ENCODE results near the gene RNF213.

Gene RNF213

DNA sequence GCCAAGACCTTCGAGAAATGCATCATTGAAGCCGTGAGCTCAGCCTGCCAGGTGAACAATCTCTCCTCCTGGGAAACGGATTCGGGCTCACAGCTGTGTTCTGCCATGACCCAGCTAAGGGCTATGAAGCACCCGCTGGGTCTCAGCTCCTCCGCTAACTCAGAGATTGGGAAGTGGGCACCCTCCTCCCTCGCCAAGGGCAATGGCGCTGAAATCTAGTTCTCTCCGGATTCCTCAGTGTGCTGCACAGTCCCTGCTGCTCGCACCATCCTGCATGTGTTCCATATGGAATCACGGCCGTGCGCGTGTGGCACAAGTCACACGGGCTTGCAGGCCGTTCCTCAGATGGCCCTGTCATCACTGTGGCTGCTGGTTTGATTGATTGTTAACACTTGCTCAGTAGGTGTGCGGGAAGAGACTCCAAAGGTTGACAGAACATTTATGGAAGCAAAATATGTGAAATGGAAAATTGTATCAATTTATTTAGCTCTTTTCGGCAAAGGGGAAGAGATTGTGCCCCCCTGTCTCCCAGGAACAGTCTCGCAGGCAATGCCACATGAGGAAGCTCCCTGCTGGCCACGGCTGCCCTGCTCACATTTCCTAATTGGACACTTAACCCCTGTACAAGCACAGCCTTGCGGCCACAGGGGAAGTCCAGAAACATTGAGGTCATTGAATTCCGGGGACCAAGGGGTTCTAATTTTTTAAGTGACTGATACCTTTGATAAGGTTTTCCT is 58.8 kb downstream of the RNF213 start:
- TF ChIP-seq SIN3A (IDR thresholded peaks at IDR 0.05; ENCODE audit: borderline replicate concordance, insufficient read depth, low read length) = no peak
- TF ChIP-seq POLR2AphosphoS5 (IDR thresholded peaks at IDR 0.05; ENCODE audit: low read depth, low read length) = no peak; the same call in 1 of the 2 replicates
- TF ChIP-seq, protein P1, sequence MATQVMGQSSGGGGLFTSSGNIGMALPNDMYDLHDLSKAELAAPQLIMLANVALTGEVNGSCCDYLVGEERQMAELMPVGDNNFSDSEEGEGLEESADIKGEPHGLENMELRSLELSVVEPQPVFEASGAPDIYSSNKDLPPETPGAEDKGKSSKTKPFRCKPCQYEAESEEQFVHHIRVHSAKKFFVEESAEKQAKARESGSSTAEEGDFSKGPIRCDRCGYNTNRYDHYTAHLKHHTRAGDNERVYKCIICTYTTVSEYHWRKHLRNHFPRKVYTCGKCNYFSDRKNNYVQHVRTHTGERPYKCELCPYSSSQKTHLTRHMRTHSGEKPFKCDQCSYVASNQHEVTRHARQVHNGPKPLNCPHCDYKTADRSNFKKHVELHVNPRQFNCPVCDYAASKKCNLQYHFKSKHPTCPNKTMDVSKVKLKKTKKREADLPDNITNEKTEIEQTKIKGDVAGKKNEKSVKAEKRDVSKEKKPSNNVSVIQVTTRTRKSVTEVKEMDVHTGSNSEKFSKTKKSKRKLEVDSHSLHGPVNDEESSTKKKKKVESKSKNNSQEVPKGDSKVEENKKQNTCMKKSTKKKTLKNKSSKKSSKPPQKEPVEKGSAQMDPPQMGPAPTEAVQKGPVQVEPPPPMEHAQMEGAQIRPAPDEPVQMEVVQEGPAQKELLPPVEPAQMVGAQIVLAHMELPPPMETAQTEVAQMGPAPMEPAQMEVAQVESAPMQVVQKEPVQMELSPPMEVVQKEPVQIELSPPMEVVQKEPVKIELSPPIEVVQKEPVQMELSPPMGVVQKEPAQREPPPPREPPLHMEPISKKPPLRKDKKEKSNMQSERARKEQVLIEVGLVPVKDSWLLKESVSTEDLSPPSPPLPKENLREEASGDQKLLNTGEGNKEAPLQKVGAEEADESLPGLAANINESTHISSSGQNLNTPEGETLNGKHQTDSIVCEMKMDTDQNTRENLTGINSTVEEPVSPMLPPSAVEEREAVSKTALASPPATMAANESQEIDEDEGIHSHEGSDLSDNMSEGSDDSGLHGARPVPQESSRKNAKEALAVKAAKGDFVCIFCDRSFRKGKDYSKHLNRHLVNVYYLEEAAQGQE (IDR thresholded peaks at IDR 0.05; ENCODE audit: insufficient read depth in 1 of 2, low read depth in 2 of 2, low read length in 2 of 2) = no peak
- no peak for TF ChIP-seq FOXP2 (optimal IDR thresholded peaks at IDR 0.05; ENCODE audit: borderline replicate concordance, extremely low read depth, extremely low read length, insufficient read depth)
- no peak for TF ChIP-seq TAF1 (IDR thresholded peaks at IDR 0.05; ENCODE audit: borderline replicate concordance, insufficient read depth, low read length)

DNA sequence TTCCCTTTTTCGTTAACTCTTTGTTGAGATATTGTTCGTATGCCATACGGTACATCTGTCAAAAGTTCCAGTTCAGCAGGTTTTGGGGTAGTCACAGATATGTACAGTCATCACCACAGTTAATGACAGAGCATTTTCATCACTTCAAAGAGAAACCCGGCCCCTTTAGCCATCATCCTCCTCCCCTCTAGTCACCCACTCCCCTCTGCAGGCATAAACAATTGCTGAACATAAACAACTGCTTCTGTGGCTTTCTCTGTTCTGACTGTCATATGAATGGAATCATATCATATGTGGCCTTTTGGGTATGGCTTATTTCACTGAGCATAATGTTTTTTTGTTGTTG is 59.3 kb downstream of the RNF213 start:
- TF ChIP-seq POLR2AphosphoS5 (IDR thresholded peaks at IDR 0.05; ENCODE audit: low read depth, low read length) (no peak), FOXP2 (optimal IDR thresholded peaks at IDR 0.05; ENCODE audit: borderline replicate concordance, extremely low read depth, extremely low read length, insufficient read depth) (no peak), SIN3A (IDR thresholded peaks at IDR 0.05; ENCODE audit: borderline replicate concordance, insufficient read depth, low read length) (no peak), TAF1 (IDR thresholded peaks at IDR 0.05; ENCODE audit: borderline replicate concordance, insufficient read depth, low read length) (no peak)
- TF ChIP-seq, protein P1 (IDR thresholded peaks at IDR 0.05; ENCODE audit: insufficient read depth in 1 of 2, low read depth in 2 of 2, low read length in 2 of 2) = no peak

DNA sequence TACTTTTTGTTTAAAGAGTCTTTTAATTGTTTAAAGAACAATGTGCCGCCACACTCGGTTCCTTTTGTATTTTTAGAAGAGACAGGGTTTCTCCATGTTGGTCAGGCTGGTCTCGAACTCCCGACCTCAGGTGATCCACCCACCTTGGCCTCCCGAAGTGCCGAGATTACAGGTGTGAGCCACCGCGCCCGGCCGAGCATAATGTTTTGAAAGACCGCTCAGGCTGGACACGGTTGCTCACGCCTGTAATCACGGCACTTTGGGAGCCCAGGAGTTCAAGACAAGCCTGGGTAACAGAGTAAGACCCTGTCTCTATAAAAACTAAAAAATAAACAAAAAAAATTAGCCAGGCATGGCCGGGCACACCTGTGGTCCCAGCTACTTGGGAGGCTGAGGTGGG is 59.8 kb downstream of the RNF213 start:
- TF ChIP-seq, protein P1 (IDR thresholded peaks at IDR 0.05; ENCODE audit: insufficient read depth in 1 of 2, low read depth in 2 of 2, low read length in 2 of 2) = no peak
- TF ChIP-seq FOXP2 (optimal IDR thresholded peaks at IDR 0.05; ENCODE audit: borderline replicate concordance, extremely low read depth, extremely low read length, insufficient read depth) = no peak
- no peak for TF ChIP-seq TAF1 (IDR thresholded peaks at IDR 0.05; ENCODE audit: borderline replicate concordance, insufficient read depth, low read length)
- no peak for TF ChIP-seq SIN3A (IDR thresholded peaks at IDR 0.05; ENCODE audit: borderline replicate concordance, insufficient read depth, low read length)
- TF ChIP-seq POLR2AphosphoS5 (IDR thresholded peaks at IDR 0.05; ENCODE audit: low read depth, low read length) = no peak

DNA sequence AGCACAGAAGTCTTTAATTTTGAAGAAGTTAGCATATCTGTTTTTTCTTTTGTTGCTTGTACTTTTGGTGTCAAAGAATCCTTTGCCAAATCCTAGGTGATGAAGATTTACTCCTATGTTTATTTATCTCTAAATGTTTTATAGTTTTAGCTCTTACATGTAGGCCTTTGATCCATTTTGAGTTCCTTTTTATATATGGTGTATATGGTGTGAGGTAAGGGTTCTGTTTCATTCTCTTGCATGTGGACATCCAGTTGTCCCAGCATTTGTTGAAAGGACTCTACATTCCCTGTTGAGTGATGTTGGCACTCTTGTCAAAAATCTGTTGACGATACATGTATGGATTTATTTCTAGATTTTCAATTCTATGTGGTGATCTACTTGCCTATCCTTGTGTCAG is 62.2 kb downstream of the RNF213 start:
- TF ChIP-seq, protein P1 (IDR thresholded peaks at IDR 0.05; ENCODE audit: insufficient read depth in 1 of 2, low read depth in 2 of 2, low read length in 2 of 2) = no peak
- TF ChIP-seq FOXP2 (optimal IDR thresholded peaks at IDR 0.05; ENCODE audit: borderline replicate concordance, extremely low read depth, extremely low read length, insufficient read depth) = no peak
- TF ChIP-seq POLR2AphosphoS5 (IDR thresholded peaks at IDR 0.05; ENCODE audit: low read depth, low read length) = no peak

DNA sequence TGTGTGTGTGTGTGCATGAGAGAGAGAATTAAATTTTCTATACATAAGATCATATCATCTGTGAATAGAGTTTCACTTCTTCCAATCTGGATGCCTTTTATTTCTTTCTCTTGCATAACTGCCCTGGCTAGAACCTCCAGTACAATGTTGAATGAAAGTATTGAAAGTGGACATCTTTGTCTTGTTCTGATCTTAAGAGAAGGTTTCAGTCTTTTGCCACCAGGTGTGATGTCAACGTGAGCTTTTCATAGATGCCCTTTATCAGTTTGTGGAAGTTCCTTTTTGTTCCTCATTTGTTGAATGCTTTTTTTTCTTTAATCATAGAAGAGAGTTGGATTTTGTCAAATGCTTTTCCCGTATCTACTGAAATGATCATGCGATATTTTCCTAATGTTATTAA is 63.3 kb downstream of the RNF213 start:
- TF ChIP-seq POLR2AphosphoS5 (IDR thresholded peaks at IDR 0.05; ENCODE audit: low read depth, low read length) = no peak
- TF ChIP-seq FOXP2 (optimal IDR thresholded peaks at IDR 0.05; ENCODE audit: borderline replicate concordance, extremely low read depth, extremely low read length, insufficient read depth) = no peak
- no peak for TF ChIP-seq TAF1 (IDR thresholded peaks at IDR 0.05; ENCODE audit: borderline replicate concordance, insufficient read depth, low read length)
- TF ChIP-seq, protein P1 (IDR thresholded peaks at IDR 0.05; ENCODE audit: insufficient read depth in 1 of 2, low read depth in 2 of 2, low read length in 2 of 2) = no peak
- TF ChIP-seq SIN3A (IDR thresholded peaks at IDR 0.05; ENCODE audit: borderline replicate concordance, insufficient read depth, low read length) = no peak

Measured in PFSK-1 (cell line).